ENCODE data around the gene MACROD2.

DNA sequence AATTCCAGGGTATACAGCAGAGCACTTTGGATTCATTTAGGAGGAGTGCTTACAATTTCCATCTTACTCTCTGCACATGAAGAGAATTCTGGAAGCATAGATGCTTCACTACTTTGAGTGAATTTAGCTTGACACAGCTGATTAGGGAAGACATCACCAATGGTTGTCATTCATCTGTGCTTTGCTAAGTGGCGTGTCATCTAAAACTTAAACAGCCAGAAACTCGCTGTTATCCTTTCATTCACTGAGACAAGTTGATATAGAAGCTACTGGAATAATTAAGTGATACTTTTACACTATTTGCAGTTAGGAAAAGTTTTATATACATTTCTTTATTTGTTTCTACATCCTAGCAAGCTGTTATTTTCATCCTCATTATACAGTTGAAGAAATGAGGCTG, 977.4 kb downstream of the MACROD2 start:
- TF ChIP-seq, protein P1, sequence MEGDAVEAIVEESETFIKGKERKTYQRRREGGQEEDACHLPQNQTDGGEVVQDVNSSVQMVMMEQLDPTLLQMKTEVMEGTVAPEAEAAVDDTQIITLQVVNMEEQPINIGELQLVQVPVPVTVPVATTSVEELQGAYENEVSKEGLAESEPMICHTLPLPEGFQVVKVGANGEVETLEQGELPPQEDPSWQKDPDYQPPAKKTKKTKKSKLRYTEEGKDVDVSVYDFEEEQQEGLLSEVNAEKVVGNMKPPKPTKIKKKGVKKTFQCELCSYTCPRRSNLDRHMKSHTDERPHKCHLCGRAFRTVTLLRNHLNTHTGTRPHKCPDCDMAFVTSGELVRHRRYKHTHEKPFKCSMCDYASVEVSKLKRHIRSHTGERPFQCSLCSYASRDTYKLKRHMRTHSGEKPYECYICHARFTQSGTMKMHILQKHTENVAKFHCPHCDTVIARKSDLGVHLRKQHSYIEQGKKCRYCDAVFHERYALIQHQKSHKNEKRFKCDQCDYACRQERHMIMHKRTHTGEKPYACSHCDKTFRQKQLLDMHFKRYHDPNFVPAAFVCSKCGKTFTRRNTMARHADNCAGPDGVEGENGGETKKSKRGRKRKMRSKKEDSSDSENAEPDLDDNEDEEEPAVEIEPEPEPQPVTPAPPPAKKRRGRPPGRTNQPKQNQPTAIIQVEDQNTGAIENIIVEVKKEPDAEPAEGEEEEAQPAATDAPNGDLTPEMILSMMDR (IDR thresholded peaks at IDR 0.05) = no peak
- no peak for TF ChIP-seq POLR2A (IDR thresholded peaks at IDR 0.05)
